Stimulated activated memory B cell treated with anti-CD40 and anti-IgM and Interleukin-4, amounts not matched to agents 10 μg/mL and 1 μg/mL and 100 μg/mL, for 72 hours (primary cell): Measurements from ENCODE around the gene UCP2.

Experiments used
- ATAC-seq: fragments of 150-1000 bp; cut with Tn5 transposase; 2 replicates; pipeline ENCODE4 v1.10.0; 2021
- H3K27ac Mint-ChIP-seq: one replicate; pipeline ENCODE4 v1.8.0; 2022; ENCODE audit warnings: mild to moderate bottlenecking, mixed read lengths
- H3K27me3 Mint-ChIP-seq: one replicate; pipeline ENCODE4 v1.8.0; 2022; ENCODE audit warnings: mixed read lengths
- H3K36me3 Mint-ChIP-seq: one replicate; pipeline ENCODE4 v1.8.0; 2022; ENCODE audit warnings: mixed read lengths
- H3K4me1 Mint-ChIP-seq: one replicate; pipeline ENCODE4 v1.8.0; 2022; ENCODE audit warnings: mixed read lengths
- H3K4me3 Mint-ChIP-seq: one replicate; pipeline ENCODE4 v1.8.0; 2022; ENCODE audit warnings: mild to moderate bottlenecking, moderate library complexity, mixed read lengths
- H3K9me3 Mint-ChIP-seq: one replicate; pipeline ENCODE4 v1.8.0; 2022; ENCODE audit warnings: mixed read lengths

The UCP2 gene

GRCh38 chr11:73969991-73970800 is 12.4 kb downstream of the UCP2 start:
- no peaks in the 10 kb centered on the region for H3K27me3 Mint-ChIP-seq
- peak overlapping the region; percentile 93 for H3K27ac Mint-ChIP-seq
- no peak for ATAC-seq
- H3K4me3 Mint-ChIP-seq: no peak overlapping the region
- H3K4me1 Mint-ChIP-seq: peaks cover 75% of the 10 kb centered on the region
- H3K36me3 Mint-ChIP-seq: peaks cover 23% of the 10 kb centered on the region
- H3K9me3 Mint-ChIP-seq: no peaks in the 10 kb centered on the region

- H3K27ac Mint-ChIP-seq: peak overlapping the region; percentile 93
- peaks cover 72% of the 10 kb centered on the region for H3K4me1 Mint-ChIP-seq
- no peak overlapping the region for H3K4me3 Mint-ChIP-seq
- no peak for ATAC-seq
- no peaks in the 10 kb centered on the region for H3K27me3 Mint-ChIP-seq
- no peaks in the 10 kb centered on the region for H3K9me3 Mint-ChIP-seq
- peaks cover 13% of the 10 kb centered on the region for H3K36me3 Mint-ChIP-seq
Observed at GRCh38 chr11:73969091-73969490, 13.6 kb downstream of the UCP2 start.

- Mint-ChIP-seq H3K27ac (peak overlapping the region; percentile 93), H3K9me3 (no peaks in the 10 kb centered on the region), H3K4me1 (peaks cover 70% of the 10 kb centered on the region), H3K4me3 (no peak overlapping the region), H3K27me3 (no peaks in the 10 kb centered on the region), H3K36me3 (peaks cover 6% of the 10 kb centered on the region)
- ATAC-seq: no peak
Observed at GRCh38 chr11:73968356-73968966, 14.2 kb downstream of the UCP2 start.

- peaks cover 43% of the 10 kb centered on the region for H3K4me1 Mint-ChIP-seq
- H3K9me3 Mint-ChIP-seq: no peaks in the 10 kb centered on the region
- H3K4me3 Mint-ChIP-seq: no peak overlapping the region
- no peak overlapping the region for H3K27ac Mint-ChIP-seq
- H3K36me3 Mint-ChIP-seq: no peaks in the 10 kb centered on the region
- no peaks in the 10 kb centered on the region for H3K27me3 Mint-ChIP-seq
- no peak for ATAC-seq
Observed at GRCh38 chr11:73965764-73966121, 16.9 kb downstream of the UCP2 start.

- ATAC-seq: no peak
- H3K27ac Mint-ChIP-seq: no peak overlapping the region
- H3K4me3 Mint-ChIP-seq: no peak overlapping the region
- H3K4me1 Mint-ChIP-seq: peaks cover 37% of the 10 kb centered on the region
- no peaks in the 10 kb centered on the region for H3K9me3 Mint-ChIP-seq
- no peaks in the 10 kb centered on the region for H3K27me3 Mint-ChIP-seq
- H3K36me3 Mint-ChIP-seq: no peaks in the 10 kb centered on the region
Observed at GRCh38 chr11:73965076-73965763, 17.4 kb downstream of the UCP2 start.

- Mint-ChIP-seq H3K27me3 (no peaks in the 10 kb centered on the region), H3K36me3 (no peaks in the 10 kb centered on the region), H3K4me3 (no peak overlapping the region), H3K9me3 (no peaks in the 10 kb centered on the region), H3K4me1 (peaks cover 24% of the 10 kb centered on the region), H3K27ac (no peak overlapping the region)
- no peak for ATAC-seq
Observed at GRCh38 chr11:73963861-73964260, 18.8 kb downstream of the UCP2 start.

GRCh38 chr11:73962101-73962705 is 20.4 kb downstream of the UCP2 start:
- H3K4me1 Mint-ChIP-seq: peaks cover 17% of the 10 kb centered on the region
- H3K36me3 Mint-ChIP-seq: no peaks in the 10 kb centered on the region
- H3K27ac Mint-ChIP-seq: no peak overlapping the region
- H3K9me3 Mint-ChIP-seq: no peaks in the 10 kb centered on the region
- H3K4me3 Mint-ChIP-seq: no peak overlapping the region
- no peak for ATAC-seq
- peaks cover 6% of the 10 kb centered on the region for H3K27me3 Mint-ChIP-seq

- no peaks in the 10 kb centered on the region for H3K9me3 Mint-ChIP-seq
- H3K4me3 Mint-ChIP-seq: no peak overlapping the region
- peaks cover 15% of the 10 kb centered on the region for H3K27me3 Mint-ChIP-seq
- ATAC-seq: no peak
- no peak overlapping the region for H3K27ac Mint-ChIP-seq
- H3K36me3 Mint-ChIP-seq: no peaks in the 10 kb centered on the region
- peaks cover 17% of the 10 kb centered on the region for H3K4me1 Mint-ChIP-seq
Observed at GRCh38 chr11:73961321-73961720, 21.3 kb downstream of the UCP2 start.

- no peaks in the 10 kb centered on the region for H3K36me3 Mint-ChIP-seq
- no peaks in the 10 kb centered on the region for H3K4me1 Mint-ChIP-seq
- H3K27ac Mint-ChIP-seq: no peak overlapping the region
- no peaks in the 10 kb centered on the region for H3K9me3 Mint-ChIP-seq
- H3K27me3 Mint-ChIP-seq: peaks cover 22% of the 10 kb centered on the region
- H3K4me3 Mint-ChIP-seq: no peak overlapping the region
- ATAC-seq: no peak
Observed at GRCh38 chr11:73958521-73959141, 24.0 kb downstream of the UCP2 start.

GRCh38 chr11:73957654-73958361 is 24.8 kb downstream of the UCP2 start:
- no peak for ATAC-seq
- Mint-ChIP-seq H3K36me3 (no peaks in the 10 kb centered on the region), H3K9me3 (no peaks in the 10 kb centered on the region), H3K27ac (no peak overlapping the region), H3K27me3 (peaks cover 22% of the 10 kb centered on the region), H3K4me1 (no peaks in the 10 kb centered on the region), H3K4me3 (no peak overlapping the region)

GRCh38 chr11:73956876-73957653 is 25.6 kb downstream of the UCP2 start:
- Mint-ChIP-seq H3K9me3 (no peaks in the 10 kb centered on the region), H3K27me3 (peaks cover 22% of the 10 kb centered on the region), H3K4me1 (no peaks in the 10 kb centered on the region), H3K36me3 (no peaks in the 10 kb centered on the region), H3K4me3 (no peak overlapping the region), H3K27ac (no peak overlapping the region)
- ATAC-seq: no peak

- H3K27me3 Mint-ChIP-seq: peaks cover 12% of the 10 kb centered on the region
- no peaks in the 10 kb centered on the region for H3K4me1 Mint-ChIP-seq
- H3K27ac Mint-ChIP-seq: no peak overlapping the region
- no peaks in the 10 kb centered on the region for H3K9me3 Mint-ChIP-seq
- ATAC-seq: no peak
- peaks cover 3% of the 10 kb centered on the region for H3K36me3 Mint-ChIP-seq
- H3K4me3 Mint-ChIP-seq: no peak overlapping the region
Observed at GRCh38 chr11:73951797-73952196, 30.8 kb downstream of the UCP2 start.

- H3K36me3 Mint-ChIP-seq: peaks cover 6% of the 10 kb centered on the region
Observed at GRCh38 chr11:73950869-73951710, 31.6 kb downstream of the UCP2 start, which contains the start of gene DNAJB13. TSS of gene DNAJB13 (plus strand) at chr11:73951026. CDS start at chr11:73951070, 44 bp downstream.

More at GRCh38 chr11:73950869-73951710, 31.6 kb downstream of the UCP2 start, which contains the start of gene DNAJB13:
- Mint-ChIP-seq H3K4me1 (no peaks in the 10 kb centered on the region), H3K9me3 (no peaks in the 10 kb centered on the region), H3K27ac (no peak within 1 kb of the TSS), H3K4me3 (no peak within 1 kb of the TSS), H3K27me3 (peaks cover 5% of the 10 kb centered on the region)
- peak; percentile 82 for ATAC-seq
